IPS-15b (cell line): Measurements from ENCODE around the gene NEU4.
"Not testable (repeated sequence)": the region's sequence is repeated elsewhere in the genome, so short reads cannot be mapped to it uniquely, and the experiment has no call there.

ENCODE experiments used
- H3K27me3 ChIP-seq: one replicate; pipeline ENCODE4 v1.6.1; 2013; ENCODE audit warnings: low read length; ENCODE audit not compliant: control insufficient read depth, insufficient read depth
- H3K36me3 ChIP-seq: one replicate; pipeline ENCODE4 v1.6.1; 2013; ENCODE audit warnings: low read length; ENCODE audit not compliant: control insufficient read depth, insufficient read depth
- H3K4me1 ChIP-seq: one replicate; pipeline ENCODE4 v1.6.1; 2013; ENCODE audit warnings: mild to moderate bottlenecking, low read length; ENCODE audit not compliant: control insufficient read depth, insufficient read depth
- H3K4me3 ChIP-seq: one replicate; pipeline ENCODE4 v1.5.1; 2013; ENCODE audit warnings: low read depth, low read length
- H3K9ac ChIP-seq: one replicate; pipeline ENCODE4 v1.6.1; 2013; ENCODE audit warnings: low read depth, mild to moderate bottlenecking, low read length
- H3K9me3 ChIP-seq: one replicate; pipeline ENCODE4 v1.6.1; 2013; ENCODE audit warnings: mild to moderate bottlenecking, low read length; ENCODE audit not compliant: control insufficient read depth, insufficient read depth

The NEU4 gene

GRCh38 chr2:241821460-241822263 is 12.7 kb downstream of the NEU4 start:
- Histone ChIP-seq H3K9ac (no peak overlapping the region), H3K4me3 (no peak overlapping the region), H3K4me1 (no peaks in the 10 kb centered on the region), H3K27me3 (peaks cover 9% of the 10 kb centered on the region), H3K9me3 (no peaks in the 10 kb centered on the region), H3K36me3 (peaks cover 2% of the 10 kb centered on the region)

DNA sequence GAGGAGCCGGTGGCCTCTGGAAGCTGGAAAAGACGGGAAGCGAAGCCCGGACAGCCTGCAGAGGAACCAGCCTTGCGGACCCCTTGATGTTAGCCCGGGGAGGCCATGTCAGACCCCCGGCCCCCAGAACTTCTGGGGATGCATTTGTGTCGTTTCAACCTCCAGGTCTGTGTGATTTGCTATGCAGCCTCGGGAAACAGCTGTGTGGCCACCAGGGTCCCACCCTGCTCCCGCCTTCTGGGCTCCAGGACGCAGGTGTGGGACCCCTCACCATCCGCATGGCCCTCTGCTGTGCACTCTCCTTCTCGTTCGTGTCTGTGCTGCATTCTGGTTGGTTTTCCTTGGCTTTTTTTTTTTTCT is 13.3 kb downstream of the NEU4 start:
- Histone ChIP-seq H3K4me3 (no peak overlapping the region), H3K36me3 (peaks cover 2% of the 10 kb centered on the region), H3K27me3 (peaks cover 9% of the 10 kb centered on the region), H3K9me3 (no peaks in the 10 kb centered on the region), H3K9ac (no peak overlapping the region), H3K4me1 (no peaks in the 10 kb centered on the region)

DNA sequence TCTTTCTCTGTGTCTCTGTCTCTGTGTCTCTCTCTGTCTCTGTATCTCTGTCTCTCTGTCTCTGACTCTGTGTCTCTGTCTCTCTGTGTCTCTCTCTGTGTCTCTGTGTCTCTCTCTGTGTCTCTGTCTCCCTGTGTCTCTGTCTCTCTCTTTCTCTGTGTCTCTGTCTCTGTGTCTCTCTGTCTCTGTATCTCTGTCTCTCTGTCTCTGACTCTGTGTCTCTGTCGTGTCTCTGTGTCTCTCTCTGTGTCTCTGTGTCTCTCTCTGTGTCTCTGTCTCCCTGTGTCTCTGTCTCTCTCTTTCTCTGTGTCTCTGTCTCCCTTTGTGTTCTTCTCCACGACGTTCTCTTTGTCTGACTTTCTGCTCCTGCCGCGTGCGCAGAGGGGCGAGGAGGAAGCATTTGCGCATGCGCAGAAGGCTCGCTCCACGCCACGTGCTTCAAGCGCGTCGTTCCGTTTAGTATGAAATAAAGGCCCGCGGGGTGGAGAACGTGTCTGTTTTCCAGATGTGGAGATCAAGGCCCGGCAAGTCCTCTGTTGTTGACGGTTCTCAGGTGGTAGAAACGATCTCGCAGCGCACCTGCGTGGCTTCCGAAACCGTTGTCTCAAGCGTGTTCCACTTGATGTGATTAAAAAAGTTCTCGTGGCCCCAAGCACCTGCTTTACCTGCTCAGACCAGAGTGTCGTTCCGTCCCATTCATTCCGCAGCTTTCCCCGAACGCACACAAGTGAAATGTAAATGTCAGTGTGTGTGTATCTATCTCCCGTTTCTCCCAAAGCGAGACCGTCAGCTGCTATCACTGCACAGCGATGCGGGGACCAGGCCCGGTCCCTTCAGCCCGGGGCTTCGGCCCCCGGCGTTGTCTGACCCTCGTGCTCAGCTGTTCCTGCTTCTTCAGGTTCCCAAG is 14.8 kb downstream of the NEU4 start:
- not testable (repeated sequence) for H3K9ac ChIP-seq, H3K9me3 ChIP-seq, H3K4me1 ChIP-seq, H3K36me3 ChIP-seq, H3K4me3 ChIP-seq, H3K27me3 ChIP-seq

DNA sequence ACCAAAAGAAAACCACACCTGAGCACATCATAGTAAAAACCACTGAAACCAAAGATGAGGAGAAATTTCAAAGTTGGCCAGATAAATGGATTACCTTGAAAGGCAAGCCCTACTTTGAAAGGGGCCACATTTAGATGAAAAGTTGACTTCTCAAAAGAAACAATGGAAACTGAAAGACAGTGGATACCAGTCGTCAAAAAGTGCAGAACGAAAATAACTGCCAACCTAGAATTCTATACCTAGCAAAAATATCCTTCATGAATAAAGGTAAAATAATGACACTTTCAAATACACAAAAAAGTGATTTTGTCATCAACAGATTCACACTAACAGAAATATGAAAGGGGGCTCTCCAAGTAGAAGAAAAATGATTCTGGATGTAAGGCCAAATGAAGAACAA is 18.4 kb downstream of the NEU4 start:
- Histone ChIP-seq H3K9ac (no peak overlapping the region), H3K4me3 (no peak overlapping the region), H3K27me3 (peaks cover 9% of the 10 kb centered on the region), H3K9me3 (no peaks in the 10 kb centered on the region), H3K4me1 (no peaks in the 10 kb centered on the region), H3K36me3 (no peaks in the 10 kb centered on the region)

- H3K9me3 ChIP-seq = no peaks in the 10 kb centered on the region
- H3K4me3 ChIP-seq = no peak overlapping the region
- H3K36me3 ChIP-seq = no peaks in the 10 kb centered on the region
- H3K4me1 ChIP-seq = no peaks in the 10 kb centered on the region
- no peaks in the 10 kb centered on the region for H3K27me3 ChIP-seq
- no peak overlapping the region for H3K9ac ChIP-seq
These were observed 24.2 kb downstream of the NEU4 start for GRCh38 chr2:241833101-241833663.

DNA sequence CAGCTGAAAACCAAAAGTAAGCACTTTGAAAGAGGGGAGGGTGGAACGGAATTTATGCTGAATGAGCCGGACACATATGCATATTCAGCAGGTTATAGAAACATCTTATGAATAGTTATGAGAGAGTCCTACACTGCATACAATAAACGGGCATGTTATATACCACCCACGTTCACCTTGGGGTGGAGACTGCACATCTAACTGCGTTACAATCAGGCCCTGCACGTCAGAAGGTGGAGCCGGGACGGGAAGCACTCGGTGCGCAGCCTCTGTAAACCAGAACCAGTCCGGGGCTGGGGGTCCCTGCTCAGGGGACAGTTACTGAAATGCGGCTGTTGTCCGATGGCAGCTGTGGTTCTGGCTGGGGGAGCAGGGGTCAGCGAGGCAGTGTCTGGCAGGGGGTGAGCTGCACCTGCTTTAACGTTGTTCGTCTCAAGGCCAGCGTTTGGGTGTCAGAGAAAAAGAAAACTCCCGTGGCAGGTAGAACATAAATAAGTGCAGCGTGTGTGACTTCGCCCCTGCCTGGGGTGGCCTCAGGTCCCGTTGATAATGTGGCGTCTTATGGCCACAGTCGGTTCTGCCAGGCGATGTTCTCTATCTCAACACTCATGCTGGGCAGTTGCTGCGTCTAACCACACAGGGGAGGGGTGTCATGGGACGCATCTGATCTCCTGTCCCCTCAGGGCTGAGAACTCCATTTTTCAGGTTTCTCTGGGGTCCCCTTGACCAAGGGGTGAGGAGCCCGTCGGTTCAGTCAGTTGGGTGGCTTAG is 24.9 kb downstream of the NEU4 start:
- not testable (repeated sequence) for H3K9ac ChIP-seq, H3K27me3 ChIP-seq, H3K36me3 ChIP-seq, H3K4me1 ChIP-seq, H3K9me3 ChIP-seq, H3K4me3 ChIP-seq

DNA sequence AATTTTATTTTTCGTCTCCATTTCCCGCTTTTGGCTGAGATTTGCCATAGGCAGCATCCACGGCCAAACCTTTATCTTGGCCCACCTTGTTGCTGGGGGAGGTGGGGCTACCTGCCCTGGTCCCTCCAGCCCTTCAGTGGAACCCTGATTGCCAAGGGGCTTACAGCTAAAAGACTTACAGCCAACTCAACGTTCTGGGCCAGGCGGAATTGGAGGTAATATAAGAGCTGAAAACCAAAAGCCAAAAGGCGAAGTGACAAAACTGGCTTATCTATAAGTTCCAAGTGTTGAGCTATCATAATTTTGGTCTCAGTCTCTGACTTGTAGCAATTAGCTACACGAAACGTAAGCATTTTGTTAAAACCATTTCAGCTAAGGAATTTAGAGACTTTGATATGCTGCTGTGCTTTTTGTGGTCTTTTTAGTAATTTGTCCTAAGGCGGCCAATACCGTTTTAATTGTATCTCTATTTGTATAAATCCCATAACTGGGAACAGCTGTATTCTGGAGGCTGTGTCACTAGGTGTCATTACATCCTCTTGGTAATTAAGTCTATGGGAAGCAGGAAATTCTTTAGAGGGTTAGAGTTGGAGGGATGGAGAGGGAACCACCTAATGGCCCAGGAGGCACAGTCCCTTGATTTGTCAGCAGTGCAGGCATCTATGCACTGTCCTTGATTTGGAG is 25.7 kb downstream of the NEU4 start:
- Histone ChIP-seq H3K4me3 (no peak overlapping the region), H3K27me3 (no peaks in the 10 kb centered on the region), H3K36me3 (no peaks in the 10 kb centered on the region), H3K9ac (no peak overlapping the region), H3K4me1 (no peaks in the 10 kb centered on the region), H3K9me3 (no peaks in the 10 kb centered on the region)

DNA sequence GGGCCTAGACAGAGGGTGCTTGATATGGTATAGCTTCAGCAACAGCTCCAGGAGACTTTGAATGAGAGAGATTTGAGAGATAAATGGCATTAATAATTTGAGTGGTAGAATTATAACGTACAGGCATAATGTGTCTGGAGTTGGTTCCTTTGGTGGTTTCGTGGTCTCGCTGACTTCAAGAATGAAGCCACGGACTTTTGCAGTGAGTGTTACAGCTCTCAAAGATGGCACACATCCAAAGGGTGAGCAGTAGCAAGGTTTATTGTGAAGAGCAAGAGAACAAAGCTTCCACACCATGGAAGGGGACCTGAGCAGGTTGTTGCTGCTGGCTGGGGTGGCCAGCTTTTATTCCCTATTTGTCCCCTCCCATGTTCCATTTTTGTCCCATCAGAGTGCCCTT is 26.6 kb downstream of the NEU4 start:
- H3K9ac ChIP-seq = no peak overlapping the region
- H3K4me3 ChIP-seq = no peak overlapping the region
- no peaks in the 10 kb centered on the region for H3K4me1 ChIP-seq
- H3K9me3 ChIP-seq = no peaks in the 10 kb centered on the region
- H3K27me3 ChIP-seq = no peaks in the 10 kb centered on the region
- H3K36me3 ChIP-seq = no peaks in the 10 kb centered on the region

DNA sequence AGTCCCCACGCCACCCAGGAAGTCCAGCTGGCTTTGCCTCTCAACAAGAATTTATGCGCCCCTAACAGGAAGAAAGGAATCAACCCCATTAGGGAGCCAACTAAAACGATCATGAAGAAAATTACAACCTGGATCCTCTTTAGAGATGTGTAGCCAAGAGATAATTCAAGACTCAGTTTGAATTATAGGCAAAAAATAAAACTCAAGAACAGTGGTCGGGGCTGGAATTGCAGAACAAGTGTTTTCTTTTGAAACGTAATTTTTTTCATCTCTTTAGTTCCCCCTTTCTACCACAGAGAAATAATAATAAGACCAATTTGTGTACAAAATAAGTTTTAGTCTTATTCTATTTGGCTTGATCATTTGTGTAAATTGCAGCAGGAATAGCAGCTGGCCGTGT is 27.3 kb downstream of the NEU4 start:
- no peak overlapping the region for H3K4me3 ChIP-seq
- no peaks in the 10 kb centered on the region for H3K27me3 ChIP-seq
- H3K9me3 ChIP-seq = no peaks in the 10 kb centered on the region
- H3K4me1 ChIP-seq = no peaks in the 10 kb centered on the region
- H3K9ac ChIP-seq = no peak overlapping the region
- no peaks in the 10 kb centered on the region for H3K36me3 ChIP-seq

- H3K36me3 ChIP-seq = no peaks in the 10 kb centered on the region
- no peak overlapping the region for H3K4me3 ChIP-seq
- H3K4me1 ChIP-seq = no peaks in the 10 kb centered on the region
- no peak overlapping the region for H3K9ac ChIP-seq
- no peaks in the 10 kb centered on the region for H3K9me3 ChIP-seq
- no peaks in the 10 kb centered on the region for H3K27me3 ChIP-seq
These were observed 28.4 kb downstream of the NEU4 start for GRCh38 chr2:241837197-241837965.
